Peyer's patch (tissue), 4 donors: Measurements from ENCODE around the gene MAPKBP1.

Source experiments
- POLR2A ChIP-seq, 2 donors: fragments of 450-650 bp; IDR thresholded peaks; one replicate each; pipeline ENCODE4 v1.5.1; 2017; ENCODE audit warnings: antibody characterized with exemption in 2 of 2, mild to moderate bottlenecking in 2 of 2, moderate library complexity in 2 of 2
- TF ChIP-seq, protein P1 (sequence below), 6 experiments: fragments of 450-650 bp in 4 of 6; fragments of 200-600 bp in 2 of 6; sonication (generic) in 1 of 6; IDR thresholded peaks; one replicate each; pipeline ENCODE4 v1.5.1; 2017 to 2019; ENCODE audit warnings: antibody characterized with exemption in 6 of 6, mild to moderate bottlenecking in 3 of 6, moderate library complexity in 1 of 6

DNA sequence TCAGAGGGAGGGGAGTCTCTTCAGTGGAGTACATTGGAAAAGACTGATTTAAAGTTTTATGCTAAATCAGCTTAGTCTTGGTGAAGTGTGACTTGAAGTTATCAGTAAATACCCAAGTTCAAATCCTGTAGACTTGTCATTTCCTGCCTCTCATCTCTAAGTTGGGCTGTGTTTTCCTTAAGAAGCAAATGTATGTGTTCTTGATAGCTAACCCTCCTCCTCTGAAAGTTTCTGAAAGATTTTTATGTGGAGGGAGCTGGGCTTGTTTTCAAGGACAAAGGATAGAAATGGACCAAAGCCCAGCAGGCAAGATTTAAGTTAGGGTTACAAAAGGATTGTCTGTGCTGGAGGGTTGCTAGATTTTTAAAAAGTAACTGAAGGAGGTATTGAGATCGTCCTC lies 4.2 kb downstream of the MAPKBP1 start:
- TF ChIP-seq, protein P1, sequence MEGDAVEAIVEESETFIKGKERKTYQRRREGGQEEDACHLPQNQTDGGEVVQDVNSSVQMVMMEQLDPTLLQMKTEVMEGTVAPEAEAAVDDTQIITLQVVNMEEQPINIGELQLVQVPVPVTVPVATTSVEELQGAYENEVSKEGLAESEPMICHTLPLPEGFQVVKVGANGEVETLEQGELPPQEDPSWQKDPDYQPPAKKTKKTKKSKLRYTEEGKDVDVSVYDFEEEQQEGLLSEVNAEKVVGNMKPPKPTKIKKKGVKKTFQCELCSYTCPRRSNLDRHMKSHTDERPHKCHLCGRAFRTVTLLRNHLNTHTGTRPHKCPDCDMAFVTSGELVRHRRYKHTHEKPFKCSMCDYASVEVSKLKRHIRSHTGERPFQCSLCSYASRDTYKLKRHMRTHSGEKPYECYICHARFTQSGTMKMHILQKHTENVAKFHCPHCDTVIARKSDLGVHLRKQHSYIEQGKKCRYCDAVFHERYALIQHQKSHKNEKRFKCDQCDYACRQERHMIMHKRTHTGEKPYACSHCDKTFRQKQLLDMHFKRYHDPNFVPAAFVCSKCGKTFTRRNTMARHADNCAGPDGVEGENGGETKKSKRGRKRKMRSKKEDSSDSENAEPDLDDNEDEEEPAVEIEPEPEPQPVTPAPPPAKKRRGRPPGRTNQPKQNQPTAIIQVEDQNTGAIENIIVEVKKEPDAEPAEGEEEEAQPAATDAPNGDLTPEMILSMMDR (IDR thresholded peaks at IDR 0.05), result no peak
- TF ChIP-seq POLR2A (IDR thresholded peaks at IDR 0.05), result no peak
